ENCODE results near the gene LMOD2.

The LMOD2 gene

DNA sequence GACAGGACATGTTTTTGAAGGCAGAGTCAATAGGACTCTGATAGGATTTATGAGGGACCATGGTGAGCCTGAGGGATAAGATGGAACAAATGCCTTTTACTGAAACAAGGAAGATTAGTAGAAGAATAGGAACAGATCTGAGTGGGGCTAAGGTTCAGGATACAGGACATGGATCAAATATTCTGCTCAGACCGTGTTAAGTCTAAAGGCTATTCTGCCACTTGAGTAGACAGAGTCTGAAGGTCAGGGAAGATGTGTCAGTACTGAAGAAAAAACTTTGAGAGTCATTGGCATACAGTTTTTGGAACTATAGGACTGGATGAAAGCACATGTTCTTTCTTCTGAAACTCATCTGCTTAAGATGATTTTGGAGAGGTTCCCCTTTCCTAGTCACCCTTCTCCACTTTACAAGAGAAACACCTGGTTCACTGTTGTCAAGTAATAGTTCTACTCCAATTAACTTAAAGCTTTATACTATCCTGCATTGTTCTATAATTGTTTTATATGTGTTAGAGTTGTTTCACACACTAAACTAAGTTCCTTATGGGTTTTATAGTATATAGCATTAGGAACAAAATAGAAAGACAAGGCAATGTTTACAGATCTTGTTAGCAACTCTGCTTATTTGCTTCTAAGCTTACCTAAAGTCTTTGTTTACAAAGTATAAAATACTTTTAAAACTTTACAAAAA is 49.7 kb downstream of the LMOD2 start:
- no peak for DNase-seq (ENCODE audit: low read depth)
- no peak overlapping the region for H3K4me3 ChIP-seq (ENCODE audit: low read length)
- TF ChIP-seq, protein P1, sequence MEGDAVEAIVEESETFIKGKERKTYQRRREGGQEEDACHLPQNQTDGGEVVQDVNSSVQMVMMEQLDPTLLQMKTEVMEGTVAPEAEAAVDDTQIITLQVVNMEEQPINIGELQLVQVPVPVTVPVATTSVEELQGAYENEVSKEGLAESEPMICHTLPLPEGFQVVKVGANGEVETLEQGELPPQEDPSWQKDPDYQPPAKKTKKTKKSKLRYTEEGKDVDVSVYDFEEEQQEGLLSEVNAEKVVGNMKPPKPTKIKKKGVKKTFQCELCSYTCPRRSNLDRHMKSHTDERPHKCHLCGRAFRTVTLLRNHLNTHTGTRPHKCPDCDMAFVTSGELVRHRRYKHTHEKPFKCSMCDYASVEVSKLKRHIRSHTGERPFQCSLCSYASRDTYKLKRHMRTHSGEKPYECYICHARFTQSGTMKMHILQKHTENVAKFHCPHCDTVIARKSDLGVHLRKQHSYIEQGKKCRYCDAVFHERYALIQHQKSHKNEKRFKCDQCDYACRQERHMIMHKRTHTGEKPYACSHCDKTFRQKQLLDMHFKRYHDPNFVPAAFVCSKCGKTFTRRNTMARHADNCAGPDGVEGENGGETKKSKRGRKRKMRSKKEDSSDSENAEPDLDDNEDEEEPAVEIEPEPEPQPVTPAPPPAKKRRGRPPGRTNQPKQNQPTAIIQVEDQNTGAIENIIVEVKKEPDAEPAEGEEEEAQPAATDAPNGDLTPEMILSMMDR (IDR thresholded peaks at IDR 0.05; ENCODE audit: insufficient read depth, low read depth, low read length, missing control alignments), result no peak

DNA sequence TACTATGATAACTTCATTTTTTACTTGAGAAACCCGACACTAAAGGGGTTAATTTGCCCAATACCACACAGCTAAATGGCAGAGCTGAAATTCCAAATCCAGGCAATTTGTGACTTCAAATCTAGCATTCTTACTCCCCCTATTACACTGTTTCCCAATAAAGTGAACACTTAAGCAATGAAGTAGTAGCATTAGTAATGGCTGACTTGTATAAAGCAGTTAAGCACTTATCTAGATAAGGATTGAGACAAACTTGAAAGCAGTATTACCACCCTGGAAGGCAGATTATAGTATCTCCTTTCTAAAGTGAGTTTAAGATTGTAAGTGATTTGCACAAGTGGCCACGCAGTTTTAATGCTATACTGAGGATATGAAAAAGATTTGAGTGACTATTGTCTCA is 53.9 kb downstream of the LMOD2 start:
- TF ChIP-seq, protein P1 (IDR thresholded peaks at IDR 0.05; ENCODE audit: insufficient read depth, low read depth, low read length, missing control alignments), result no peak
- DNase-seq (ENCODE audit: low read depth), result no peak
- H3K4me3 ChIP-seq (ENCODE audit: low read length), result no peak overlapping the region

DNA sequence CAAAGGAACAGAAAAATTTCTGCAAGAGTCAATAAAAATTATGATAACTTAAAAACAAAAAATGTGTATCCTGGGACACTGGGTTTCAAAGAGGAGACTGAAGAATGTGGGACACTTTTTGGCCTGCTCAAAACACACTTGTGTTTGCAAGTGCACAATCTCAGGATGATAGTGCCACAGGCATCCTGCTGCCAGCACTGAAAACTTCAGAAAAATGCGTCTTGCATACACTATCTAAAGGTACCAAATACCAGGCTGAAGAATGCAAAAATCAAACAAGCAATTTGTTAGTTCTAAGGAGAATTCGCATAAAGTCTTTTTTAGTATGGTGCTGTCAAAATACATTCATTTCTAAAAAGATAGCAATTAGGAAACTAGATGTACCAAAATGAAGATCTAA is 55.0 kb downstream of the LMOD2 start:
- DNase-seq (ENCODE audit: low read depth), result no peak
- TF ChIP-seq, protein P1 (IDR thresholded peaks at IDR 0.05; ENCODE audit: insufficient read depth, low read depth, low read length, missing control alignments), result no peak
- no peak overlapping the region for H3K4me3 ChIP-seq (ENCODE audit: low read length)

DNA sequence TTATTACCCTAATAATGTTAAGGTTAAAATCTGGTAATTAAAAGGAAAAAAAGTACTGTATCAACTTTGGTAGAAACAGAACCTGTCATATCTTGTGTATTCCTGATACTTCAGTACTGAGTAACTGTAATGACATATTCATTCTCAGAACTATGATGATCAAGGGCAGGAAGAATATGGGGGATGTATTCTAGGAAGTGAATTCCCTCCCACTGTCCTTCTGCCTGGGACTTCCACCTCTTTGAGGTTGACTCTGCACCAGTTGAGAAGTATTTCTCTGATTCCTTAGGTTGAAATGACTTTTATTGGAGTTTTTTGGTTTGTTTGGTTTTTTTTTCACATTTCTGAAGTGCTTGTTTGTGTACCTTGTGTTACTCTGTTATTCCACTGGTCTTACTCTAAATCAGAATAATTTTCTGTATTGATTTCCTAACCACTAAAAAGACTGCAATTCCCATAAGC is 56.2 kb downstream of the LMOD2 start:
- TF ChIP-seq, protein P1 (IDR thresholded peaks at IDR 0.05; ENCODE audit: insufficient read depth, low read depth, low read length, missing control alignments), result no peak
- DNase-seq (ENCODE audit: low read depth), result peak; percentile 16
- no peak overlapping the region for H3K4me3 ChIP-seq (ENCODE audit: low read length)

DNA sequence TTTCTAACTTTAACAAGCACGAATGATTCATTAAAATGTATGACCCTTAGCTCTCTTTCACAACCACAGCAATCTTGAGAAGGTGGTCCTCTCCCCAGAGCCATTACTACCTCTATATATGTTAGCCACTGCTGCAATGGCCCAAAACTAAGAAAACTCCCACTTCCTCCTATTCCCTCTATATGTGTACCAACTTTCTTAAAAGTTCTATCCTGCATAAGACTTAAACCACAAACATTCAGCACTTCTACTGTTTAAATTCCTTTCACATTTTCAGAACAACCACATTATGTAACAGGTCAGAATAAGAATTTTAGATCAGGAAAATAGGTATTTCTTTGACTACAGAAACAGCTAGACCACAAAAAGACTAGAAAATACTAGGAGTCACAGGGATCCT is 57.0 kb downstream of the LMOD2 start:
- TF ChIP-seq, protein P1 (IDR thresholded peaks at IDR 0.05; ENCODE audit: insufficient read depth, low read depth, low read length, missing control alignments), result no peak
- DNase-seq (ENCODE audit: low read depth), result no peak
- no peak overlapping the region for H3K4me3 ChIP-seq (ENCODE audit: low read length)
